Measurements from ENCODE around the gene SLC35E1.
"Not testable (repeated sequence)": the region's sequence is repeated elsewhere in the genome, so short reads cannot be mapped to it uniquely, and the experiment has no call there.

The SLC35E1 gene

DNA sequence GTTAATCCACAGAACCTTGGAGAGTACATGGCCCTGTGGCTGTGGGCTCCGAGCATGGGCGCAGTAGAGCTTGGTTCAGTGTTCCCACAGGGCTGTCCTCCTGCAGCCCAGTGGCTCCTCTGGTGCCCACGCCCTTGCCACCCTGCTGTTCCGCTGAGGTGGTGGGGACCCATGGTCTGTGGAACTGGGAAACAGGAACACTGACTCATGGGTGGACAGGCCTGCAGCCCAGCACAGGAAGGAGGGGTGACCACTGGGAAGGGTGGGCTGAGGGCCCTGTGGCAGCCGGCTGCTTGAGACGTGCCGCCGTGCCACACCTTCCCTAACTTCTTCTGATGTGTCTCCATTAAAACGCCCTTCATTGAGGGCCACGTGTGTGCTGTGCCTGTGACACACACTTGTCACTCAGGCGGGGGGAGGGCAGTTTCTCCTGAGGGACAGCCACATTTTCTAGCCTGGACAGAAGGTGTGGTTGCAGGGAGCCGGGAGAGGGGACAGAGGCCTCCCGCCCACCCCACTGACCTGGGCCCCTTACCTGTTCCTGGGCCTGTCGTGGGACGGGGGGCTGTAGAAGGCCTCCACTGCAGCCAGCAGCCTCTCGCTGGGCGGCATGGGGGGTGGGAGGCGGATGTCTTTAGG lies 51.1 kb downstream of the SLC35E1 start:
- peak; percentile 31 for DNase-seq

DNA sequence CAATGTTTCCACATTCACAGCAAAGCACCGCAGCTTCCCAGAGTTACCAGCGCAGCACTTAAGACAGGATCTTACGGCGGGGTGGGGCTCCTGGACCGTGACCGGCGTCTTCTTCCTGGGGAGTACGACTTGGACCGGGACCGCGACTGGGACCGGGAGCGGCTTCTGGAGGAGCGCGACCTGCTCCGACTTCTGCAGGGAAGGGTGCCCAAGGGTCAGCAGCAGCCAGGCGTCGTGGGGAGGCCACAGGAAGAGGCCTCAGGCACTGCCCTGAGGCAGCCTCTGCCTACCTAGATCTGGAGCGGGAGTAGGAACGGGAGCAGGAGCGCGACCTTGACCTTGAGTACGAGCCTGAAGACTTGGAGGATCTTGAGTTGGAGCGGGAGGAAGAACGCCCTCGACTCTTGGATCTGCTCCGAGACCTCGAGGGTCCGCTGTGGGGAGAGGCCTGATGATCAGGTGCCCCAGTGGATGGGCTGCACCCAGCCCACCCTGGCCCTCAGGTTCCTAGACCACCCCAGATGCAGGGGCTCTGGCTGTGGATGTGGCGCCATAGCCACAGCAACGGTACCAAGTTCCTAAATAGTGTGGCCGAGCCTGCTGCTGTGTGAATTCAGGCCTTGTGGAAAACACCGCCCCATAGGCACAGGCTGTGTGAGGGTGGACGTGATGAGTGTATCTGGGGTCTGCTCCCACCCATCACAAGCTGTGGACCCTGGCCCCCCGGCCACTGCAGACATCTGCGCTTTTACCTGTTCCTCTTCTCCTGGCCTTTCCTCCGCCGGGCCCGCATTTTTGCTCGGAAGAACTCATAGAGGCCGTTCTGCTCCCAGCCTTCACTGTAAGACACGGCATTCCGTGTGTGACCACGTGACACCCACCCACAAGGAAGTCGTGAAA lies 51.9 kb downstream of the SLC35E1 start:
- DNase-seq = peak; percentile 17

- no peak for DNase-seq
These were observed 53.0 kb downstream of the SLC35E1 start for GRCh38 chr19:16519230-16519687.

GRCh38 chr19:16518483-16519229 lies 53.6 kb downstream of the SLC35E1 start:
- DNase-seq = peak; percentile 45

GRCh38 chr19:16518061-16518460 lies 54.2 kb downstream of the SLC35E1 start:
- peak; percentile 11 for DNase-seq

DNA sequence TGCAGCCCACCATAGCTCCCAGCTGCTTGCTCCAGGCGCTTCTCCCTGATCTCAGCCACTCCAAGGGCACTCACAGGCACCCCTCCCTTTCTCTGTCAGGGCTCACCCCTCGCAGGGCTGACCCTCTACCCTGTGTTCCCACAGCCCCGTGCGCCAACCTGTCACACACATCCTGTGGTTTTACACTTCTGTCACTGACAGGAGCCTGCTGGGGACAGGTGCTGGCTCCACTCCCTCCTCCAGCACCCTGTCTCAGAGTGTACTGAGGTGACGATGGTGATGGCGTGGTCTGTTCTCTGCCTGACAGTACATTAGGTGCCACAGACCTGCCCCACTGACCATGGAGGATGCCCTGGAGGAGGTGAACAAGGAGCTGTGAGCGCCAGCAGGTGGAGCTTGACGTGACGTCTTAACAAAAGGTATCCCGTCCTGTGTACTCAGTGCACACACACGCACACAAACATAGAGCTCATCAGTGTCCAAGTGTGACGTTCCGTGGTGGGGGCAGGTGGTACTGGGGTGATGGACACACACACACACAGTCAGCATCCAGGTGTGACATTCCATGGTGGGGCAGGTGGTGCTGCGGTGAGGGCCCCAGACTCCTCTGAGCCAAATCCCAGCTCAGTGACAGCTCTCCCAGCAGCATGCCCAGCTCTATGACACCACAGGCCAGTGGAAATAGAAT lies 55.1 kb downstream of the SLC35E1 start:
- DNase-seq = peak; percentile 21

DNA sequence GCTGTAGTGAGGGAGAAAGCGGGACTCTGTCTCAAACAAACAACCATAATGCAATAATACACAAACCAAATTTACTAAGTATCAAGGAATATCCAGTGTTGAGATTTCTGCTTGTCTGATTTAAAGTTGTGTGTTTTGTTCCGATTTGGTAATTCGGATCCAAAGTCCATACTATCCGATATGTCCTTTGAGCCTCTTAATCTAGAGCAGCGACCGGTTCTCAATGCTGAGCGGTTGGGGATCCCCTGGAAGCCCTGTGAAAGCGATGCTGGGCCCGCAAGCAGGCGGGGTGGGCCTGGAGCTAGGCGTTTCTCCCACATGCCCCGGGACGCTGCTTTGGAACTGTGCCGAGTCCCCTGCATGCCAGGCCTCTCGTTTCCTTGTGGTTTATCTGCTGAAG lies 55.8 kb downstream of the SLC35E1 start:
- DNase-seq = no peak

DNA sequence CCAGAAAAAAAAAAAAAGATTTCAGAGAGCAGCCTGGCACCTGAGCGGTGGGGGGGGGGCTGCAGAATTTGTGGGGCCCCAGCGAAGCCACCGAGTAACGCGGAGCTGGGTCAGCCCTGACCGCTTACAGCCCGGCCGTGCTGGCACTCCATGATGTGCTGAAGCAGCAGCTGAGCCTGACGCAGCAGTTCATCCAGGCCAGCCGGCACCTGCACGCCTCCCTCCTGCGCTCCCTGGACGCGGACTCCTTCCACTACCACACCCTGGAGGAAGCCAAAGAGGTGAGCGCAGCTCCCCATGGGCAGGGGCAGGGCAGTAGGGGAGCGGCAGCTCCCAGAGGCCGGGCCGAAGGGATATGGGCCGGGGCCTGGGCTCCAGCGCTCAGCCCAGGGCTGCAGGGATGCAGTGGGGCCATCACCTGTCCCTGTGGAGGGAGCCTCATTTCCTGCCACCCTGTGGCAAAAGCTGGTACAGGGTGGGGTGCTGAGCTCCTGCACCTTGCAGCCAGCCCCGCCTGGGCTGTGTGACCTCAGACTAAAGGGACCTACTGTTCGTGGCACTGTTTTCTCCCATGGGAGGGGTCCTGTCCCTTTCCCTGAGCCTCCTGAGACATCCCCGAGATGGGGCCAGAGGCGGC lies 57.7 kb downstream of the SLC35E1 start:
- DNase-seq = no peak

DNA sequence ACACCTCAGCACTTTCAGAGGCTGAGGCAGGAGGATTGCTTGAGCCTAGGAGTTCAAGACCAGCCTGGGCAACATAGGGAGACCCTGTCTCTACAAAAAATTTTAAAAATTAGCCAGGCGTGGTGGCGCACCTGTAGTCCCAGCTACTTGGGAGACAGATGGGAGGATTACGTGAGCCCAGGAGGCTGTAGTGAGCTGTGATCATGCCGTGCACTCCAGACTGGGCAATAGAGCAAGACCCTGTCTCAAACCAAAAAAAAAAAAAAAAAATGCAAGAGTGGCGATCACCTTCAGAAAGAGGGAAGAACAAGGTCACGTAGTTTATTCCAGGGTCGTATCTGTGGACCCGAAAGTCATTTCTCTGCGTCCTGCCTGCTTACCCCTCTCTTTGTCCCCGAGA lies 59.6 kb downstream of the SLC35E1 start:
- DNase-seq = not testable (repeated sequence)

GRCh38 chr19:16509141-16510061 lies 62.8 kb downstream of the SLC35E1 start:
- no peak for DNase-seq

GRCh38 chr19:16508546-16508945 lies 63.7 kb downstream of the SLC35E1 start:
- no peak for DNase-seq

DNA sequence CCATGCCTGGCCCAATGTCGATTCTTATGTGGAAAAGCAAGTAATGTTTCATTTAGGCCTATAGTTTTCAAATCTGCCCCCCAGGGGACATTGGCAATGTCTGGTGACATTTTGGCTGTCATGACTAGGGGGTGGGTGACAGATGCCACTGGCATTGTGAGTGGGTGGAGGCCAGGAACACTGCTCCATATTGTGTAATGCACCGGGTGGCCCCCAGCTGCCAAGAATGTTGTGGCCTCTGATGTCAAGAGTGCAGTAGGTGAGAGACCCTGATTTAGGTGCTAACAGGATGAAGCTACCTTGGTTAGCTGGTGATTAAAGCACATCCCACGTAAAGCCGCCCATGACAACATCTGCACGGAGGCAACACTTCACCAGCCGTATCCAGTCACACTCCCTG lies 65.3 kb downstream of the SLC35E1 start:
- no peak for DNase-seq

GRCh38 chr19:16506161-16506560 lies 66.1 kb downstream of the SLC35E1 start:
- DNase-seq = not testable (repeated sequence)

- no peak for DNase-seq
These were observed 67.9 kb downstream of the SLC35E1 start for GRCh38 chr19:16504271-16504670.
